HepG2 (cell line): ENCODE results near the gene FASTK. TPM values are rescaled to one million over a fixed set of nuclear protein-coding genes. Genes with fewer than 3 reads are reported as not detected.

Source experiments
- REPIN1 ChIP-seq: sonication (generic); formaldehyde crosslinking; IDR thresholded peaks from 2 replicates; pipeline ENCODE4 v1.8.0; 2022; ENCODE audit warnings: missing genetic modification reagents, low read depth, mild to moderate bottlenecking, borderline replicate concordance
- SIX4 ChIP-seq: sonication (generic); formaldehyde crosslinking; IDR thresholded peaks from 2 replicates; pipeline ENCODE4 v1.4.0; 2020; ENCODE audit warnings: missing genetic modification reagents
- SP4 ChIP-seq: sonication (generic); formaldehyde crosslinking; IDR thresholded peaks from 2 replicates; pipeline ENCODE4 v1.8.1; 2023; ENCODE audit warnings: mild to moderate bottlenecking, missing genetic modification reagents
- YY1 ChIP-seq: IDR thresholded peaks from 2 replicates; pipeline ENCODE4 v1.6.1; 2011; ENCODE audit warnings: low read length, low read depth, moderate library complexity, mild to moderate bottlenecking; ENCODE audit not compliant: insufficient read depth, insufficient replicate concordance
- ZFP62 ChIP-seq: sonication (generic); formaldehyde crosslinking; IDR thresholded peaks from 2 replicates; pipeline ENCODE4 v1.4.0; 2020; ENCODE audit warnings: missing genetic modification reagents
- ZFP90 ChIP-seq: sonication (generic); formaldehyde crosslinking; IDR thresholded peaks from 2 replicates; pipeline ENCODE4 v1.8.0; 2022; ENCODE audit warnings: missing genetic modification reagents, mild to moderate bottlenecking, inconsistent platforms, borderline replicate concordance
- ZFY ChIP-seq: sonication (generic); formaldehyde crosslinking; IDR thresholded peaks from 2 replicates; pipeline ENCODE4 v1.4.0; 2020; ENCODE audit warnings: missing genetic modification reagents
- ZMYM3 ChIP-seq: sonication (generic); formaldehyde crosslinking; IDR thresholded peaks from 2 replicates; pipeline ENCODE4 v1.5.1; 2020; ENCODE audit warnings: mild to moderate bottlenecking, missing genetic modification reagents
- ZNF17 ChIP-seq: sonication (generic); formaldehyde crosslinking; IDR thresholded peaks from 2 replicates; pipeline ENCODE4 v1.5.0; 2020; ENCODE audit warnings: mild to moderate bottlenecking, missing genetic modification reagents
- ZNF235 ChIP-seq: sonication (generic); formaldehyde crosslinking; IDR thresholded peaks from 2 replicates; pipeline ENCODE4 v1.8.1; 2023; ENCODE audit warnings: mild to moderate bottlenecking, missing genetic modification reagents, borderline replicate concordance
- ZNF253 ChIP-seq: sonication (generic); formaldehyde crosslinking; IDR thresholded peaks from 2 replicates; pipeline ENCODE4 v1.8.0; 2022; ENCODE audit warnings: mild to moderate bottlenecking, missing genetic modification reagents, borderline replicate concordance
- ZNF30 ChIP-seq: sonication (generic); formaldehyde crosslinking; IDR thresholded peaks from 2 replicates; pipeline ENCODE4 v1.5.0; 2020; ENCODE audit warnings: mild to moderate bottlenecking, missing genetic modification reagents
- polyA plus RNA-seq, 8 experiments: library from polyadenylated mRNA; depleted of rRNA in 3 of 8; stranded (reverse) in 7 of 8; unstranded in 1 of 8; fragments of >200 nt; fragmentation: Illumina TruSeq in 4 of 8; extraction: Trizol in 4 of 8; gene quantifications; 2 replicates each; pipeline versions ENCODE4 v1.2.1 to v1.2.3, GENCODE V29; 2011 to 2016; ENCODE audit warnings: low read depth in 4 of 8, missing spikeins in 1 of 8, mixed read lengths in 1 of 8; ENCODE audit not compliant: insufficient read depth in 1 of 8
- total RNA-seq, 5 experiments: library from RNA; depleted of rRNA; stranded (reverse); fragments of >200 nt; fragmentation: Illumina TruSeq; extraction: Trizol; gene quantifications; 2 replicates each; pipeline ENCODE4 v1.2.3, GENCODE V29; 2016; ENCODE audit warnings: low read depth in 1 of 5
- TF ChIP-seq, protein P1 (sequence below): sonication (generic); formaldehyde crosslinking; IDR thresholded peaks from 2 replicates; pipeline ENCODE4 v1.4.0; 2020; ENCODE audit warnings: missing genetic modification reagents
- TF ChIP-seq, protein P2 (sequence below): sonication (generic); formaldehyde crosslinking; IDR thresholded peaks from 2 replicates; pipeline ENCODE4 v1.4.0; 2020; ENCODE audit warnings: mild to moderate bottlenecking, missing genetic modification reagents, borderline replicate concordance
- TF ChIP-seq, protein P3 (sequence below): IDR thresholded peaks from 2 replicates; pipeline ENCODE4 v1.6.1; 2016; ENCODE audit warnings: low read depth
- TF ChIP-seq, protein P4 (sequence below): sonication (generic); formaldehyde crosslinking; IDR thresholded peaks from 2 replicates; pipeline ENCODE4 v1.4.0; 2020; ENCODE audit warnings: missing genetic modification reagents
- TF ChIP-seq, protein P5 (sequence below): sonication (generic); formaldehyde crosslinking; IDR thresholded peaks from 2 replicates; pipeline ENCODE4 v1.4.0; 2020; ENCODE audit warnings: missing genetic modification reagents, borderline replicate concordance

FASTK gene
- total and polyA plus RNA-seq, 2 of the 13 experiments (the other 11 are each of a cell fraction or from before 2014, with no cell fraction given): 52.9 to 55.7 TPM

DNA sequence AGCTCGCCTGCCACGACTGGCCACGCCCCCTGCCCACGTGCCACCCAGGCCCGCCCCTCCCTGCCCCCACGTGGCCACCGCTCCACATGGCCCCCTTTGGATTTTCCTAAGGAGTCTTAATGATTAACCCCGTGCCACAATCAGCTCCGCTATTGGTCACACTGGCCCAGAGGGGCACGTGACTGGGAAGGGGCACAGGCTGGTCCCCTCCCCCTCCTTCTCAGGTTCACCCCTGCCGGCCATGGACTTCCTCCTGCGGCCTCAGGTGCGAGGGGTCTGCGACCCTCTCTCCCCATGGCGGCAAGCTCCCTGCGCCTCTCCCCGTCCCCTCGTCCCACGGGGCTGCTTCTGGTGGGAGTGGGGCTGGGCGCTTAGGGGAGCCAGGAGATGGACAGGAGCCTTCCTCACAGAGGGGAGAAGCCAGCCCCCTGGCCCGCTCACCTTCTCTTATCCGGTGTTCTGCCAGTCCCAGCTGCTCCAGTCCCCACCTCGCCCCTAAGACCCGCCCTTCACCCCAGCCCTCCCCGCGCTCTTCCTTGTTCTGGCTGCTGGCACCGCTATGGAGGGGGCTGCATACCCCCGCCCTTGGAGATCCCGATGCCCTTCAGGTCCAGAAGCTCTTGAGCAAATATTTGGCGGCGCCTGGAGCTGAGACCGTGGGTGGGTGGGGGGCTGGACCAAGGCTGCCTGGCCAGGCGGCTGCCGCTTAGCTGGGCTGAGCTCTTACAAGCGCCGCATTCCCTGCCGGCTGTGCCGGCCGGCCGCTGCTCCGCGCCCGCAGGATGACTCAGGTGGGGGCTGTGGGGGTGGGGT is 18.0 kb downstream of the FASTK start (continued):
- TF ChIP-seq SP4 (no peak), ZFP90 (0 out of 2 replicates have a peak, but pooled peaks have one; percentile 20), ZNF17 (CRISPR knock-in tag) (no peak), SIX4 (CRISPR knock-in tag) (peak; percentile 84), REPIN1 (CRISPR knock-in tag) (0 out of 2 replicates have a peak, but pooled peaks have one; percentile 28), ZNF235 (no peak), YY1 (peak; percentile 54), ZNF30 (CRISPR knock-in tag) (no peak), ZNF253 (CRISPR knock-in tag) (no peak), ZFY (CRISPR knock-in tag) (peak; percentile 68), ZMYM3 (peak; percentile 44; the same call in 1 of the 2 replicates), ZFP62 (CRISPR knock-in tag) (no peak)
- TF ChIP-seq, protein P1, sequence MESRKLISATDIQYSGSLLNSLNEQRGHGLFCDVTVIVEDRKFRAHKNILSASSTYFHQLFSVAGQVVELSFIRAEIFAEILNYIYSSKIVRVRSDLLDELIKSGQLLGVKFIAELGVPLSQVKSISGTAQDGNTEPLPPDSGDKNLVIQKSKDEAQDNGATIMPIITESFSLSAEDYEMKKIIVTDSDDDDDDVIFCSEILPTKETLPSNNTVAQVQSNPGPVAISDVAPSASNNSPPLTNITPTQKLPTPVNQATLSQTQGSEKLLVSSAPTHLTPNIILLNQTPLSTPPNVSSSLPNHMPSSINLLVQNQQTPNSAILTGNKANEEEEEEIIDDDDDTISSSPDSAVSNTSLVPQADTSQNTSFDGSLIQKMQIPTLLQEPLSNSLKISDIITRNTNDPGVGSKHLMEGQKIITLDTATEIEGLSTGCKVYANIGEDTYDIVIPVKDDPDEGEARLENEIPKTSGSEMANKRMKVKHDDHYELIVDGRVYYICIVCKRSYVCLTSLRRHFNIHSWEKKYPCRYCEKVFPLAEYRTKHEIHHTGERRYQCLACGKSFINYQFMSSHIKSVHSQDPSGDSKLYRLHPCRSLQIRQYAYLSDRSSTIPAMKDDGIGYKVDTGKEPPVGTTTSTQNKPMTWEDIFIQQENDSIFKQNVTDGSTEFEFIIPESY (CRISPR knock-in tag): no peak
- TF ChIP-seq, protein P2, sequence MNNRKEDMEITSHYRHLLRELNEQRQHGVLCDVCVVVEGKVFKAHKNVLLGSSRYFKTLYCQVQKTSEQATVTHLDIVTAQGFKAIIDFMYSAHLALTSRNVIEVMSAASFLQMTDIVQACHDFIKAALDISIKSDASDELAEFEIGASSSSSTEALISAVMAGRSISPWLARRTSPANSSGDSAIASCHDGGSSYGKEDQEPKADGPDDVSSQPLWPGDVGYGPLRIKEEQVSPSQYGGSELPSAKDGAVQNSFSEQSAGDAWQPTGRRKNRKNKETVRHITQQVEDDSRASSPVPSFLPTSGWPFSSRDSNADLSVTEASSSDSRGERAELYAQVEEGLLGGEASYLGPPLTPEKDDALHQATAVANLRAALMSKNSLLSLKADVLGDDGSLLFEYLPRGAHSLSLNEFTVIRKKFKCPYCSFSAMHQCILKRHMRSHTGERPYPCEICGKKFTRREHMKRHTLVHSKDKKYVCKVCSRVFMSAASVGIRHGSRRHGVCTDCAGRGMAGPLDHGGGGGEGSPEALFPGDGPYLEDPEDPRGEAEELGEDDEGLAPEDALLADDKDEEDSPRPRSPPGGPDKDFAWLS (CRISPR knock-in tag): no peak
- TF ChIP-seq, protein P3, sequence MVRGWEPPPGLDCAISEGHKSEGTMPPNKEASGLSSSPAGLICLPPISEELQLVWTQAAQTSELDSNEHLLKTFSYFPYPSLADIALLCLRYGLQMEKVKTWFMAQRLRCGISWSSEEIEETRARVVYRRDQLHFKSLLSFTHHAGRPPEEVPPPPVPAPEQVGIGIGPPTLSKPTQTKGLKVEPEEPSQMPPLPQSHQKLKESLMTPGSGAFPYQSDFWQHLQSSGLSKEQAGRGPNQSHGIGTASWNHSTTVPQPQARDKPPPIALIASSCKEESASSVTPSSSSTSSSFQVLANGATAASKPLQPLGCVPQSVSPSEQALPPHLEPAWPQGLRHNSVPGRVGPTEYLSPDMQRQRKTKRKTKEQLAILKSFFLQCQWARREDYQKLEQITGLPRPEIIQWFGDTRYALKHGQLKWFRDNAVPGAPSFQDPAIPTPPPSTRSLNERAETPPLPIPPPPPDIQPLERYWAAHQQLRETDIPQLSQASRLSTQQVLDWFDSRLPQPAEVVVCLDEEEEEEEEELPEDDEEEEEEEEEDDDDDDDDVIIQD (CRISPR knock-in tag): 0 out of 2 replicates have a peak, but pooled peaks have one; percentile 15
- TF ChIP-seq, protein P4, sequence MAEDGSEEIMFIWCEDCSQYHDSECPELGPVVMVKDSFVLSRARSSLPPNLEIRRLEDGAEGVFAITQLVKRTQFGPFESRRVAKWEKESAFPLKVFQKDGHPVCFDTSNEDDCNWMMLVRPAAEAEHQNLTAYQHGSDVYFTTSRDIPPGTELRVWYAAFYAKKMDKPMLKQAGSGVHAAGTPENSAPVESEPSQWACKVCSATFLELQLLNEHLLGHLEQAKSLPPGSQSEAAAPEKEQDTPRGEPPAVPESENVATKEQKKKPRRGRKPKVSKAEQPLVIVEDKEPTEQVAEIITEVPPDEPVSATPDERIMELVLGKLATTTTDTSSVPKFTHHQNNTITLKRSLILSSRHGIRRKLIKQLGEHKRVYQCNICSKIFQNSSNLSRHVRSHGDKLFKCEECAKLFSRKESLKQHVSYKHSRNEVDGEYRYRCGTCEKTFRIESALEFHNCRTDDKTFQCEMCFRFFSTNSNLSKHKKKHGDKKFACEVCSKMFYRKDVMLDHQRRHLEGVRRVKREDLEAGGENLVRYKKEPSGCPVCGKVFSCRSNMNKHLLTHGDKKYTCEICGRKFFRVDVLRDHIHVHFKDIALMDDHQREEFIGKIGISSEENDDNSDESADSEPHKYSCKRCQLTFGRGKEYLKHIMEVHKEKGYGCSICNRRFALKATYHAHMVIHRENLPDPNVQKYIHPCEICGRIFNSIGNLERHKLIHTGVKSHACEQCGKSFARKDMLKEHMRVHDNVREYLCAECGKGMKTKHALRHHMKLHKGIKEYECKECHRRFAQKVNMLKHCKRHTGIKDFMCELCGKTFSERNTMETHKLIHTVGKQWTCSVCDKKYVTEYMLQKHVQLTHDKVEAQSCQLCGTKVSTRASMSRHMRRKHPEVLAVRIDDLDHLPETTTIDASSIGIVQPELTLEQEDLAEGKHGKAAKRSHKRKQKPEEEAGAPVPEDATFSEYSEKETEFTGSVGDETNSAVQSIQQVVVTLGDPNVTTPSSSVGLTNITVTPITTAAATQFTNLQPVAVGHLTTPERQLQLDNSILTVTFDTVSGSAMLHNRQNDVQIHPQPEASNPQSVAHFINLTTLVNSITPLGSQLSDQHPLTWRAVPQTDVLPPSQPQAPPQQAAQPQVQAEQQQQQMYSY (CRISPR knock-in tag): 0 out of 2 replicates have a peak, but pooled peaks have one; percentile 42
- TF ChIP-seq, protein P5, sequence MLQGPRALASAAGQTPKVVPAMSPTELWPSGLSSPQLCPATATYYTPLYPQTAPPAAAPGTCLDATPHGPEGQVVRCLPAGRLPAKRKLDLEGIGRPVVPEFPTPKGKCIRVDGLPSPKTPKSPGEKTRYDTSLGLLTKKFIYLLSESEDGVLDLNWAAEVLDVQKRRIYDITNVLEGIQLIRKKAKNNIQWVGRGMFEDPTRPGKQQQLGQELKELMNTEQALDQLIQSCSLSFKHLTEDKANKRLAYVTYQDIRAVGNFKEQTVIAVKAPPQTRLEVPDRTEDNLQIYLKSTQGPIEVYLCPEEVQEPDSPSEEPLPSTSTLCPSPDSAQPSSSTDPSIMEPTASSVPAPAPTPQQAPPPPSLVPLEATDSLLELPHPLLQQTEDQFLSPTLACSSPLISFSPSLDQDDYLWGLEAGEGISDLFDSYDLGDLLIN (CRISPR knock-in tag): no peak
